ENCODE results near the gene MICB. TPM values are rescaled to one million over a fixed set of nuclear protein-coding genes. Genes with fewer than 3 reads are reported as not detected.
"Not testable (repeated sequence)": the region's sequence is repeated elsewhere in the genome, so short reads cannot be mapped to it uniquely, and the experiment has no call there.

MICB gene
- 1 to 10 TPM; 1.3 to 5.5 TPM for total RNA-seq

- intact Hi-C loops (cut with DNase I): no loop called here
- H3K27me3 ChIP-seq (replicated peaks; ENCODE audit: insufficient read depth): no peaks in the 10 kb centered on the region
Observed at GRCh38 chr6:31497531-31498476, at the start of gene MICB. MICB (plus strand) TSS chr6:31498145; CDS start chr6:31498194, 49 bp downstream.

GRCh38 chr6:31450751-31451150 is 47.2 kb upstream of the MICB start:
- Histone ChIP-seq H3K9me3 (no peaks in the 10 kb centered on the region), H3K4me3 (no peak overlapping the region), H3K27ac (no peak overlapping the region), H3K27me3 (replicated peaks; ENCODE audit: insufficient read depth) (no peaks in the 10 kb centered on the region), H3K4me1 (replicated peaks) (no peaks in the 10 kb centered on the region), H3K36me3 (no peaks in the 10 kb centered on the region)
- intact Hi-C loops (cut with DNase I): no loop called here
- no peak for DNase-seq (ENCODE audit: low spot score)
- WGBS: 62% methylated on average over 4 of the region's 4 CpGs
- TF ChIP-seq POLR2AphosphoS5 (IDR thresholded peaks at IDR 0.05): no peak

More at GRCh38 chr6:31497531-31498476, at the start of gene MICB:
- no peaks in the 10 kb centered on the region for H3K4me1 ChIP-seq (replicated peaks)
- peak; percentile 78 for DNase-seq (ENCODE audit: low spot score)
- H3K9me3 ChIP-seq: no peaks in the 10 kb centered on the region
- H3K4me3 ChIP-seq: peak within 1 kb of the TSS; percentile 35 to 39
- H3K36me3 ChIP-seq: no peaks in the 10 kb centered on the region
- WGBS: under 1% methylated on average over 60 of the region's 64 CpGs
- H3K27ac ChIP-seq: peak within 1 kb of the TSS; percentile 12 to 59
- TF ChIP-seq POLR2A (IDR thresholded peaks at IDR 0.05): peak; percentile 67
- peak in 2 of 4 experiments; percentile 10 to 19 for TF ChIP-seq CTCF (IDR thresholded peaks at IDR 0.05)
- TF ChIP-seq POLR2AphosphoS5 (IDR thresholded peaks at IDR 0.05): peak; percentile 79

- no peaks in the 10 kb centered on the region for H3K36me3 ChIP-seq
- no peak for TF ChIP-seq CTCF (IDR thresholded peaks at IDR 0.05)
- H3K4me1 ChIP-seq (replicated peaks): no peaks in the 10 kb centered on the region
- no peaks in the 10 kb centered on the region for H3K27me3 ChIP-seq (replicated peaks; ENCODE audit: insufficient read depth)
- no peak overlapping the region for H3K27ac ChIP-seq
- intact Hi-C loops (cut with DNase I): no loop called here
- H3K4me3 ChIP-seq: no peak overlapping the region
- no peak for DNase-seq (ENCODE audit: low spot score)
- no peaks in the 10 kb centered on the region for H3K9me3 ChIP-seq
Observed at GRCh38 chr6:31452859-31453258, 45.1 kb upstream of the MICB start.

GRCh38 chr6:31453259-31453658 is 44.7 kb upstream of the MICB start:
- 95% methylated on average over 2 of the region's 2 CpGs for WGBS
- H3K36me3 ChIP-seq: no peaks in the 10 kb centered on the region
- H3K27me3 ChIP-seq (replicated peaks; ENCODE audit: insufficient read depth): no peaks in the 10 kb centered on the region
- DNase-seq (ENCODE audit: low spot score): no peak
- no peak overlapping the region for H3K27ac ChIP-seq
- H3K4me1 ChIP-seq (replicated peaks): no peaks in the 10 kb centered on the region
- H3K4me3 ChIP-seq: no peak overlapping the region
- intact Hi-C loops (cut with DNase I): no loop called here
- no peaks in the 10 kb centered on the region for H3K9me3 ChIP-seq
- TF ChIP-seq POLR2A (IDR thresholded peaks at IDR 0.05): no peak
- TF ChIP-seq CTCF (IDR thresholded peaks at IDR 0.05): no peak
- TF ChIP-seq POLR2AphosphoS5 (IDR thresholded peaks at IDR 0.05): no peak

GRCh38 chr6:31459864-31460263 is 38.1 kb upstream of the MICB start:
- H3K4me1 ChIP-seq (replicated peaks); H3K4me3 ChIP-seq; H3K27me3 ChIP-seq (replicated peaks; ENCODE audit: insufficient read depth); DNase-seq (ENCODE audit: low spot score); H3K36me3 ChIP-seq; H3K9me3 ChIP-seq; H3K27ac ChIP-seq; intact Hi-C loops (cut with DNase I): not testable (repeated sequence)
- WGBS: 84% methylated on average over 5 of the region's 5 CpGs
